AG04449 (cell line): ENCODE data around the gene RNF212.

Experiments used
- CTCF ChIA-PET: fragments of 350-600 bp; formaldehyde crosslinking; extraction: SDS; loops from one replicate; lab custom pipeline; 2021; ENCODE audit warnings: antibody characterized with exemption; lab: Yijun Ruan, JAX
- POLR2A ChIA-PET: fragments of 400-600, 350-600 bp; formaldehyde crosslinking; extraction: SDS; loops from one replicate; lab custom pipeline; 2020; ENCODE audit warnings: antibody characterized with exemption, inconsistent platforms; lab: Yijun Ruan, JAX
- DNase-seq: peaks from one replicate; pipeline ENCODE4 v3.0.0-alpha.2; 2010; ENCODE audit warnings: low read depth, low spot score
- H3K4me3 ChIP-seq: 2 replicates; pipeline ENCODE4 v1.5.1; 2011; ENCODE audit warnings: low read depth, mild to moderate bottlenecking, control low read depth, low read length
- TF ChIP-seq, protein P1 (sequence below): IDR thresholded peaks from one replicate; pipeline ENCODE4 v1.5.1; 2011; ENCODE audit warnings: mild to moderate bottlenecking, moderate library complexity, low read length, control low read depth, inconsistent platforms; ENCODE audit not compliant: insufficient read depth; ENCODE audit errors: missing control alignments

Gene RNF212

DNA sequence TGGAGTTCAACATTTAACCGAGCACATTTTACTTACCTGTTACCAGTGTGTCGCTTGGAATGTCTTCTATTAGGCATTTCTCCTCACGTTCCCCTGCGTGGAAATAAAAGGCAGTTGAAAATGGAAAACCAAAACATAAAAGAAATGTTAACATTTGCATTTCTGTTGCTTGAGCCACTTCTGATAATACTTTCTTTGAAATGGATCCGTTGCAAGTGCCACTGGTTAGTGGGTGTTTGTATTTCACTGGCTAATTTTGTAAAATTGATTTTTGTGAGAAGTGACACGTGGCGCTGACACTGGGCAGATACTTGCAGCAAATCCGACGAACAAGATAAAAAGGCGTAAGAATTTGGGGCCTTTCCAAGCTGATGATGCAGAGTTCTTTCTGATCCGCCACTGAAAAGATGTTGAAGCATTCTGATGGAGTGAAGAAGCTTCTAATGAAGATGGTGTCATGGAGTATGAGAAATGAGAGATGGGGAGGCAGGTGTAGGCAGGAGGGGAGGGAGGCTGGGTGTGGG lies 40.3 kb upstream of the RNF212 start:
- DNase-seq = no peak
- H3K4me3 ChIP-seq = no peak overlapping the region
- TF ChIP-seq, protein P1, sequence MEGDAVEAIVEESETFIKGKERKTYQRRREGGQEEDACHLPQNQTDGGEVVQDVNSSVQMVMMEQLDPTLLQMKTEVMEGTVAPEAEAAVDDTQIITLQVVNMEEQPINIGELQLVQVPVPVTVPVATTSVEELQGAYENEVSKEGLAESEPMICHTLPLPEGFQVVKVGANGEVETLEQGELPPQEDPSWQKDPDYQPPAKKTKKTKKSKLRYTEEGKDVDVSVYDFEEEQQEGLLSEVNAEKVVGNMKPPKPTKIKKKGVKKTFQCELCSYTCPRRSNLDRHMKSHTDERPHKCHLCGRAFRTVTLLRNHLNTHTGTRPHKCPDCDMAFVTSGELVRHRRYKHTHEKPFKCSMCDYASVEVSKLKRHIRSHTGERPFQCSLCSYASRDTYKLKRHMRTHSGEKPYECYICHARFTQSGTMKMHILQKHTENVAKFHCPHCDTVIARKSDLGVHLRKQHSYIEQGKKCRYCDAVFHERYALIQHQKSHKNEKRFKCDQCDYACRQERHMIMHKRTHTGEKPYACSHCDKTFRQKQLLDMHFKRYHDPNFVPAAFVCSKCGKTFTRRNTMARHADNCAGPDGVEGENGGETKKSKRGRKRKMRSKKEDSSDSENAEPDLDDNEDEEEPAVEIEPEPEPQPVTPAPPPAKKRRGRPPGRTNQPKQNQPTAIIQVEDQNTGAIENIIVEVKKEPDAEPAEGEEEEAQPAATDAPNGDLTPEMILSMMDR = no peak
- ChIA-PET POLR2A (no interaction called here), CTCF (interaction anchor here (0.9 to 1.6 kb wide), 2 partner anchors 13 to 115 kb away, joined by 3 to 5 read pairs; no protein-coding TSS in a partner anchor)

DNA sequence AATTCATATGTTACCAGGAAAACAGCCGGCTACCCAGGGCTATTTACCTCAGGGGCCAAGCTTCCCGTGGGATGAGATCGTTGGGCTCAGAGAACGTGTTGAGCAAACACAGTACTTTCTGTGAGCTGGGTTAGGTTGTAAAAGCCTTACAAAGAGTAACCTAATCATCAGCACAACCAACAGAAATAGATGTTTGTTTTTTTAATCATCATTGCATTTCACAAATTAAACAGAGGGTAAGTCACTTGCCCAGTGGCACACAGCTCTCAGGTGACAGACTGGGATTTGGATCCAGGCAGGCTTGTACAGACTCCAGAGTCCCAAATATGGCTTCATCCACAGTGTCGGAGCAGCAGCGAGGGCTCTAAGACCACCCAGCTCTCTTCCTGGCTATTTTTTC lies 38.9 kb upstream of the RNF212 start:
- TF ChIP-seq, protein P1 = no peak
- no peak overlapping the region for H3K4me3 ChIP-seq
- ChIA-PET POLR2A (interaction anchor here (1.1 kb wide), 1 partner anchor 109 kb away, joined by 3 read pairs; no protein-coding TSS in a partner anchor), CTCF (interaction anchor here (0.8 to 3.3 kb wide), 4 partner anchors 11 to 61 kb away, joined by 3 to 14 read pairs (median 4); no protein-coding TSS in a partner anchor)
- DNase-seq = no peak

DNA sequence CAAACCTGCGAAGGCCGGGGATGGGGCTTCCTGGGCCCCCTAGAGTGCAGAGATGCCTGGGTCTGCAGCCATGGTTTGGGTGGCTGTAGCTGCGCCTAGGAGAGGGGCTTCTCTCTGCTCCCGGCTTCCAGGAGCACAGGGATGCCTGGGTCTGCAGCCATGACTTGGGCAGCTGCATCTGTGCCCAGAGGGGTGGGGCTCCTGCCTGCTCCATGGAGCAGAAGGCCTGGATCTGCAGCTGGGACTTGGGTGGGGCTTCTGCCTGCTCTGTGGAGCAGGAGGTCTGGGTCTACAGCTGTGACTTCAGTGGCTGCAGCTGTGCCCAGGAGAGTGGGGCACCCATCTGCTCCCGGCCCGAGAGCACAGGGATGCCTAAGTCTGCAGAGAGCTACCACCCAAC lies 38.2 kb upstream of the RNF212 start:
- CTCF ChIA-PET = interaction anchor here (0.8 to 3.3 kb wide), 4 partner anchors 11 to 62 kb away, joined by 3 to 14 read pairs (median 4); no protein-coding TSS in a partner anchor

DNA sequence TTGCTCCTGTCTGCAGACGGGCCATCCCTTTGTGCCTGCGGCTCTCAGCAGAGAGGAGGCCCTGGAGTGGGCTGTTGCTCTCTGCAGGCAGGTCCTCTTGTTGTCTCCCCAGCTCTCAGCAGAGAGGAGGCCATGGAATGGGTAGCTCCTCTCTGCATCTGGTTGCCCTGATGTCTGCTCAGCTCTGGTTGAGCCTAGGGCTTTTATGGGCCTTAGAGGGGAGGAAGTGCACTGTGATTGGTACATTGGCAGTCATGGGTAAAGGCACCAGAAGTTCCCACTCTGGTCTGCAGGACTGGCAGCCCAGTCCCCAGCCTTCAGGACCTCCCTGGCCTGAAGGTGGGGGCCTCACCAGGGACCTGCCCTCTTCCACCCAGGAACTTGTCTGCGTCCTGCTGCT lies 37.5 kb upstream of the RNF212 start:
- CTCF ChIA-PET = interaction anchor here (3.3 kb wide), 1 partner anchor 16 kb away, joined by 14 read pairs; no protein-coding TSS in a partner anchor
- TF ChIP-seq, protein P1 = no peak
- POLR2A ChIA-PET = no interaction called here

More for the DNA sequence above, 38.2 kb upstream of the RNF212 start:
- DNase-seq = no peak
- no peak overlapping the region for H3K4me3 ChIP-seq
- POLR2A ChIA-PET = interaction anchor here (1.1 kb wide), 1 partner anchor 108 kb away, joined by 3 read pairs; no protein-coding TSS in a partner anchor
- TF ChIP-seq, protein P1 = no peak

DNA sequence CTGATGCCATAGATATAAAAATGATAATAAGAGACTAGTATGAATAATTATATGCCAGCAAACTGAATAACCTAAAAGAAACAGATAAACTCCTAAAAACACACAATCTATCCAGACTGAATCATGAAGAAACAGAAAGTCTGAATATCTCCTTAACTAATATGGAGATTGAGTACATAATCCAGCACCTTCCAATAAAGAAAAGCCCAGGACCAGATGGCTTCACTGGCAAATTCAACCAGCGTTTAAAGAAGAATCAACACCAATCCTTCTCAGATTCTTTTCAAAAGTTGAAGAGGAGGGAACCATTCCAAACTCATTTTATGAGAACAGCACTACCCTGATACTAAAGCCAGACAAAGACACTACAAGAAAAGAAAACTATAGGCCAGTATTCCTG lies 26.5 kb upstream of the RNF212 start:
- ChIA-PET CTCF (interaction anchor here (1.0 kb wide), 1 partner anchor 9 kb away, joined by 3 read pairs; no protein-coding TSS in a partner anchor), POLR2A (no interaction called here)
- DNase-seq = no peak
- TF ChIP-seq, protein P1 = no peak
- H3K4me3 ChIP-seq = no peak overlapping the region

More for the DNA sequence above, 37.5 kb upstream of the RNF212 start:
- DNase-seq = no peak
- no peak overlapping the region for H3K4me3 ChIP-seq

DNA sequence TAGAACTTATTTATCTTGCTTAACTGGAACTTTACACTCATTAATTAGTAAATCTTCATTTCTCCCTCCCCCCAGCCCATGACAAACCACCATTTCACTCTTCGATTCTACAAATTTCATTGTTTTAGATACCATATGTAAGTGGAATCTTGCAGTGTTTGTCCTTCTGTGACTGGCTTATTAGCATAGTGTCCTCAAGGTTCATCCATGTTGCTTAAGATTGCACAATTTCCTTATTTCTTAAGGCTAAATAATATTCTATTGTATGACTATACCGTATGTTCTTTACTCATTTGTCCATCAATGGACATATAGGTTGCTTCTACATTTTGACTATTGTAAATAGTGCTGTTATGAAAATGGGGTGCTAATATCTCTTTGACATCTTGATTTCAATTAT lies 24.5 kb upstream of the RNF212 start:
- POLR2A ChIA-PET = no interaction called here
- no peak for DNase-seq
- TF ChIP-seq, protein P1 = no peak
- CTCF ChIA-PET = interaction anchor here (0.7 to 1.8 kb wide), 5 partner anchors 9 to 172 kb away, joined by 3 to 4 read pairs (median 3); no protein-coding TSS in a partner anchor
- H3K4me3 ChIP-seq = no peak overlapping the region
